ENCODE measurements around the gene GALNT3.

GRCh38 chr2:165743442-165743841, 50.6 kb downstream of the GALNT3 start:
- TF ChIP-seq ZNF274 (IDR thresholded peaks at IDR 0.05; ENCODE audit: low read depth, low read length) (no peak), YY1 (IDR thresholded peaks at IDR 0.05; ENCODE audit: insufficient read depth, insufficient read length) (no peak), SUZ12 (IDR thresholded peaks at IDR 0.05; ENCODE audit: extremely low read depth, insufficient read depth, insufficient read length) (no peak)
